ENCODE data around the gene NBEA. TPM values are rescaled to one million over a fixed set of nuclear protein-coding genes. Genes with fewer than 3 reads are reported as not detected.

Gene NBEA
- total RNA-seq, 4 donors from 2014 or later: 4.4 to 6.2 (median 5.5) TPM

GRCh38 chr13:35388441-35389355 is 446.6 kb downstream of the NBEA start:
- no peak for TF ChIP-seq CTCF (IDR thresholded peaks at IDR 0.05; ENCODE audit: low read depth)

DNA sequence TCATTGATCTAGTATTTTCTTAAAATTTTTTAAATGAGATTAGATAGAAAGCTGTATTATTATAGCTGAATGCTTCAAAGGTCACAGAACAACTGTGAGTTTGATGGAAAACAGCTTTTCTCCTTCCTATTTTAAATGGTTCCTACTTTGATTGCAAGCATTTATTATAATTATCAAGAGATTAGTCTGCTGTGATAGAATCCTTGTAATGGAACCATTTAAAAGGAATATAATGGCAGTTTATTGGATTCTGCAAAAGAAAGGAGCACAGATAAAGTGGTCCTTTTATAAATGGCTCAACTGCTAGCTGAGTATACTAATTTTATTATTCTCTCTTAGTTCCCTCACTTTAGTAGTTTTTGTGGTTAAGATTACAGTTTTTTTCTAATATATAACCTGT is 447.5 kb downstream of the NBEA start:
- TF ChIP-seq CTCF (IDR thresholded peaks at IDR 0.05; ENCODE audit: low read depth): no peak

DNA sequence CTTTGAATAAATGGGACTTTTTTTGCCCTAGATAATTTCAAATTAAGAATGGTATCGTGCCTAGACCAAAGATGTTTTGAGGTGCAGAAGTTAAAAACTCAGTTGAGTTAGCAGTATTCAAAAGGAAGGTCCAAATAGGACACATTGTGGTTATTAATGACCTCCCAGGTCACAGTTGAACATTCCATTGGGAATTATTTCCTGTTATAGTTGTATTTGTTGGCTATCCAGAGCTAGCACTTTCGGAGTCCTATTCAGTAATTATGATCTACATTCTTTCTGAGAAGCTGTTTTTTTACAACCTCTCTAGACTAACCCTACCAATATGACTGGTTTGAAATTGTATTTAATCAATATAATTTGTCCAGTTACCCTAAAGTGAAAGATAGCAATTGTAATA is 450.7 kb downstream of the NBEA start:
- no peak for TF ChIP-seq CTCF (IDR thresholded peaks at IDR 0.05; ENCODE audit: low read depth)

- TF ChIP-seq CTCF (IDR thresholded peaks at IDR 0.05; ENCODE audit: low read depth): no peak
These were observed 451.8 kb downstream of the NBEA start for GRCh38 chr13:35393886-35394285.

- TF ChIP-seq CTCF (IDR thresholded peaks at IDR 0.05; ENCODE audit: low read depth): no peak
These were observed 469.1 kb downstream of the NBEA start for GRCh38 chr13:35411059-35411744.

GRCh38 chr13:35448465-35448864 is 506.4 kb downstream of the NBEA start:
- no peak for TF ChIP-seq CTCF (IDR thresholded peaks at IDR 0.05; ENCODE audit: low read depth)

GRCh38 chr13:35449821-35450220 is 507.8 kb downstream of the NBEA start:
- TF ChIP-seq CTCF (IDR thresholded peaks at IDR 0.05; ENCODE audit: low read depth): no peak
